ENCODE measurements around the gene IQCK. TPM values are rescaled to one million over a fixed set of nuclear protein-coding genes. Genes with fewer than 3 reads are reported as not detected.

The IQCK gene
- total and polyA plus RNA-seq, 2 donors (not counting 1 experiment from before 2014, with no cell fraction given): 4.6 to 9.9 TPM

DNA sequence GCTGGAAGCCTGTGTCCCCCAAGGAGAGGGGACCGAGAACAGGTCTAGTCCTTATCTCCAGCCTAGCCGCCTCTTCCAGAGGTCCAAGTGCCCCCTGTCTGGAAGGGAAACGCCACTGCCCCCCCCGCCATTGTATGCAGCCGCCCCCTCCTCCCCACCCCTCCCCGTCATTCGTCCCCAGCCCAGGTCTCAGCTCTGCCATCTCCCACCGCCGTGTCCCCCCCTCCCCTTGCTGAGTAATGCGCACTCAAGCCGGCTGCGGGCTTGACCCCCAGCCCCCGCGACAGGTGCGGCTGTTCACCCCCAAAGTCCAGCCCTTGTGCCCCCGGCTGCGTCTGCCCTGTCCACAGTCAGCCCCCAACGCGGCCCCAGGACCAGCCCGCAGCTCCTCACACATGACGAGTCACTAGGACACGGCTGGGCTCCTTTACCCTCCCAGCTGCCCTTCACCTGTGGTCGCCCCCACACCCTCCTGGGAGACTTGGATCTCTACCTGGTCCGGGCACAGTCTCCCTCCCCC lies 166.0 kb downstream of the IQCK start:
- no peak for DNase-seq (ENCODE audit: low read depth in 2 of 2)
- peaks cover 10% of the 10 kb centered on the region for H3K27me3 ChIP-seq (ENCODE audit: control insufficient read depth, insufficient read depth, low read length)
- H2AFZ ChIP-seq (ENCODE audit: low read length): no peak overlapping the region
- peaks cover 7% of the 10 kb centered on the region for H3K4me1 ChIP-seq (ENCODE audit: control insufficient read depth, extremely low read depth, insufficient read depth, low read length)
- no peaks in the 10 kb centered on the region for H3K9me3 ChIP-seq (ENCODE audit: control insufficient read depth, insufficient read depth, low read depth, low read length)
- H3K9ac ChIP-seq (ENCODE audit: insufficient read depth, low read length): no peak overlapping the region
- no peaks in the 10 kb centered on the region for H3K79me2 ChIP-seq (ENCODE audit: control insufficient read depth, insufficient read depth, low read length)
- peak overlapping the region; percentile 62 for H3K4me2 ChIP-seq (ENCODE audit: extremely low read depth, insufficient read depth, low read length)
- no peaks in the 10 kb centered on the region for H4K20me1 ChIP-seq (ENCODE audit: control insufficient read depth, extremely low read depth, insufficient read depth, low read length)
- peak overlapping the region; percentile 35 to 71 (median 50) for H3K4me3 ChIP-seq (replicated peaks in 1 of 4; ENCODE audit: control extremely low read depth in 1 of 4, insufficient read depth in 1 of 4, low read depth in 3 of 4, low read length in 4 of 4)
- H3K36me3 ChIP-seq (ENCODE audit: control insufficient read depth, insufficient read depth, low read length): no peaks in the 10 kb centered on the region
- H3K27ac ChIP-seq (ENCODE audit: insufficient read depth, low read length): no peak overlapping the region
- TF ChIP-seq EZH2 (IDR thresholded peaks at IDR 0.05; ENCODE audit: low read length, missing control alignments): peak; percentile 4
- TF ChIP-seq, protein P1, sequence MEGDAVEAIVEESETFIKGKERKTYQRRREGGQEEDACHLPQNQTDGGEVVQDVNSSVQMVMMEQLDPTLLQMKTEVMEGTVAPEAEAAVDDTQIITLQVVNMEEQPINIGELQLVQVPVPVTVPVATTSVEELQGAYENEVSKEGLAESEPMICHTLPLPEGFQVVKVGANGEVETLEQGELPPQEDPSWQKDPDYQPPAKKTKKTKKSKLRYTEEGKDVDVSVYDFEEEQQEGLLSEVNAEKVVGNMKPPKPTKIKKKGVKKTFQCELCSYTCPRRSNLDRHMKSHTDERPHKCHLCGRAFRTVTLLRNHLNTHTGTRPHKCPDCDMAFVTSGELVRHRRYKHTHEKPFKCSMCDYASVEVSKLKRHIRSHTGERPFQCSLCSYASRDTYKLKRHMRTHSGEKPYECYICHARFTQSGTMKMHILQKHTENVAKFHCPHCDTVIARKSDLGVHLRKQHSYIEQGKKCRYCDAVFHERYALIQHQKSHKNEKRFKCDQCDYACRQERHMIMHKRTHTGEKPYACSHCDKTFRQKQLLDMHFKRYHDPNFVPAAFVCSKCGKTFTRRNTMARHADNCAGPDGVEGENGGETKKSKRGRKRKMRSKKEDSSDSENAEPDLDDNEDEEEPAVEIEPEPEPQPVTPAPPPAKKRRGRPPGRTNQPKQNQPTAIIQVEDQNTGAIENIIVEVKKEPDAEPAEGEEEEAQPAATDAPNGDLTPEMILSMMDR (conservative IDR thresholded peaks at IDR 0.05 in 1 of 2, IDR thresholded peaks at IDR 0.05 in 1 of 2; ENCODE audit: low read depth in 1 of 2, low read length in 2 of 2): no peak

DNA sequence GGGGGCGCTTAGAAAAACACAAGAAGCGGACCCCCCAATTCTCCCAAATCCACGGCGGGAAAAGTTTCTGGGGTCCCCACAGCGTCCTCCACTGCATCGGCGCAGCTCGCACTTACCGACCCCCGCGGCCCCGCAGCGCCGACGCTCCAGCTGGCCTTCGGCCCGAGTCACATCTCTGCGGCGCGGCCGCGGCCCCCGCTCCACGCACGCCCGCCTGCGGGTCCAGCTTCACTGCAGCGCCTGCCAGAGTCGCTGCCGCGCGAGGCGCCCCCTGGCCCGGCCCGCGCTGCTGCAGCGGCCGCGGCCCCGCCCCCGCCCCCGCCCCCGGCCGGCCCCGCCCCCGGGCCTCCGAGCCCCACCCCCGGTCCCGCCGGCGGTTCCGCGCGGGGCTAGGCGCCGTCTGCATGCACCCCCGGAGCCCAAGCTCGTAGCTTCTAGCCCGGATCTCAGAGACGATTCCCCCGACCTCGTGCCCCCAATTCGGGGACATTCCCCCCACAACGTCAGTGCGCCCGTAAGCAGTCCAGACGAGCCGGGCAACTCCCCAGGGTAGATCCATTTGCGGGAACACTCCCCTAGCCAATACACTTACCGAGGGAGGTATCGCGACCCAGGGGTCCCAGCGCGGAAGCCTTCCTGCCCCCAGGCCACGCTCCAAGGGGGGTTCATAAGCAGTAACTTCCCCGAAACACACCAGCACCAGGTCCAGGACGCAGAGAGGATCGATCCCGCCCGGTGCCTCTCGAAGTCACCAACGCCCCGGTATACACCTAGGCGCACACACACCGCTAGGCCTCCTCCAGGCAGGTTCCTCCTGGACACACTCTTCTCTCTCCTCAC lies 166.8 kb downstream of the IQCK start, which contains the start of gene GPRC5B:
GPRC5B (minus strand) TSS at position 238 of the 840 bp plus-strand sequence. CDS start 12,003 bp downstream, outside the sequence.
- H3K4me1 ChIP-seq (ENCODE audit: control insufficient read depth, extremely low read depth, insufficient read depth, low read length): peaks cover 7% of the 10 kb centered on the region
- H3K4me3 ChIP-seq (replicated peaks in 1 of 4; ENCODE audit: control extremely low read depth in 1 of 4, insufficient read depth in 1 of 4, low read depth in 3 of 4, low read length in 4 of 4): peak within 1 kb of the TSS; percentile 50 to 71 (median 61)
- no peak within 1 kb of the TSS for H3K27ac ChIP-seq (ENCODE audit: insufficient read depth, low read length)
- TF ChIP-seq, protein P1 (conservative IDR thresholded peaks at IDR 0.05 in 1 of 2, IDR thresholded peaks at IDR 0.05 in 1 of 2; ENCODE audit: low read depth in 1 of 2, low read length in 2 of 2): no peak
- TF ChIP-seq EZH2 (IDR thresholded peaks at IDR 0.05; ENCODE audit: low read length, missing control alignments): peak; percentile 37
- no peak within 1 kb of the TSS for H3K9ac ChIP-seq (ENCODE audit: insufficient read depth, low read length)
- H3K9me3 ChIP-seq (ENCODE audit: control insufficient read depth, insufficient read depth, low read depth, low read length): no peaks in the 10 kb centered on the region
- peak within 1 kb of the TSS; percentile 73 for H2AFZ ChIP-seq (ENCODE audit: low read length)
- H3K36me3 ChIP-seq (ENCODE audit: control insufficient read depth, insufficient read depth, low read length): no peaks in the 10 kb centered on the region
- H3K4me2 ChIP-seq (ENCODE audit: extremely low read depth, insufficient read depth, low read length): peak within 1 kb of the TSS; percentile 97
- DNase-seq (ENCODE audit: low read depth in 2 of 2): peak in 1 of 2 donors; percentile 33
- no peaks in the 10 kb centered on the region for H3K79me2 ChIP-seq (ENCODE audit: control insufficient read depth, insufficient read depth, low read length)
- H3K27me3 ChIP-seq (ENCODE audit: control insufficient read depth, insufficient read depth, low read length): peaks cover 10% of the 10 kb centered on the region
- no peaks in the 10 kb centered on the region for H4K20me1 ChIP-seq (ENCODE audit: control insufficient read depth, extremely low read depth, insufficient read depth, low read length)

DNA sequence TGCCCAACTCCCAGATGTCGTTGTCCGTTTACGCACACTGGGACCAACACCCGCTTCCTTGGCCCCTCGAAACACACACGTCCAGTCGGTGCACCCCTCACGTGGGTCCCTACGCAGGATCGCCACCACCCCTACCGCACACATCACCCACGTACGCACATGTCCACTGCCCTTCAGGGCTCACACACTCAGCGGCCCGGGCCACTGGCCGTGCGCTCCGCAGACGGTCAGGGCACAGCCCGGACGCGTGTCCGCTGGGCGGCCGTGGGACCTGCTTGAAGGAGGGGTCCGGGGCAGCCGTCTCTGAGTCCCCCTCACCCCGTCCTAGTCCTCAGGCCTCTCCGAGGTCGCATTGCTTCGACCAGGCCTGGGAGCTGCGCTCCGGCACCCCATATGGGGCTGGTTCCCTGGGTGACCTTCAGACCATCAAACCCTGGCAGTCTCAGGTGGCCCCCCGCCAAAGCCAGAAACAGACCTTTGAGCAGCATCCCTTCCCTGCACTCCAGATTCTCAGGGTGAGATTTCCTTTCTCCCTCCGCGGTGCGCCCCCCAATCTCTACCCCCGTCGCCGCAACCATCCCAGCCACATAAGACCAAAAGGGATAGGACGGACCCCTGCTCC lies 167.5 kb downstream of the IQCK start:
- Histone ChIP-seq H3K4me1 (ENCODE audit: control insufficient read depth, extremely low read depth, insufficient read depth, low read length) (peaks cover 7% of the 10 kb centered on the region), H3K79me2 (ENCODE audit: control insufficient read depth, insufficient read depth, low read length) (no peaks in the 10 kb centered on the region), H3K27ac (ENCODE audit: insufficient read depth, low read length) (no peak overlapping the region), H3K4me2 (ENCODE audit: extremely low read depth, insufficient read depth, low read length) (peak overlapping the region; percentile 97), H2AFZ (ENCODE audit: low read length) (peak overlapping the region; percentile 73), H3K4me3 (replicated peaks in 1 of 4; ENCODE audit: control extremely low read depth in 1 of 4, insufficient read depth in 1 of 4, low read depth in 3 of 4, low read length in 4 of 4) (peak overlapping the region; percentile 50 to 71 (median 61)), H3K9me3 (ENCODE audit: control insufficient read depth, insufficient read depth, low read depth, low read length) (no peaks in the 10 kb centered on the region), H4K20me1 (ENCODE audit: control insufficient read depth, extremely low read depth, insufficient read depth, low read length) (no peaks in the 10 kb centered on the region), H3K9ac (ENCODE audit: insufficient read depth, low read length) (no peak overlapping the region), H3K36me3 (ENCODE audit: control insufficient read depth, insufficient read depth, low read length) (no peaks in the 10 kb centered on the region), H3K27me3 (ENCODE audit: control insufficient read depth, insufficient read depth, low read length) (peaks cover 10% of the 10 kb centered on the region)
- TF ChIP-seq EZH2 (IDR thresholded peaks at IDR 0.05; ENCODE audit: low read length, missing control alignments): peak; percentile 56
- TF ChIP-seq, protein P1 (conservative IDR thresholded peaks at IDR 0.05 in 1 of 2, IDR thresholded peaks at IDR 0.05 in 1 of 2; ENCODE audit: low read depth in 1 of 2, low read length in 2 of 2): no peak
- no peak for DNase-seq (ENCODE audit: low read depth in 2 of 2)

Measured in fibroblast of lung (primary cell).